ENCODE results near the gene IRF4. TPM values are rescaled to one million over a fixed set of nuclear protein-coding genes. Genes with fewer than 3 reads are reported as not detected.

IRF4 gene
- total RNA-seq, 1 experiment from 2014 or later: not detected

- intact Hi-C loops (cut with micrococcal nuclease; ENCODE audit: unreplicated experiment): no loop called here
- peaks cover 14% of the 10 kb centered on the region for H3K27me3 Mint-ChIP-seq (ENCODE audit: unreplicated experiment)
Observed at GRCh38 chr6:379410-380181, 12.0 kb upstream of the IRF4 start.

DNA sequence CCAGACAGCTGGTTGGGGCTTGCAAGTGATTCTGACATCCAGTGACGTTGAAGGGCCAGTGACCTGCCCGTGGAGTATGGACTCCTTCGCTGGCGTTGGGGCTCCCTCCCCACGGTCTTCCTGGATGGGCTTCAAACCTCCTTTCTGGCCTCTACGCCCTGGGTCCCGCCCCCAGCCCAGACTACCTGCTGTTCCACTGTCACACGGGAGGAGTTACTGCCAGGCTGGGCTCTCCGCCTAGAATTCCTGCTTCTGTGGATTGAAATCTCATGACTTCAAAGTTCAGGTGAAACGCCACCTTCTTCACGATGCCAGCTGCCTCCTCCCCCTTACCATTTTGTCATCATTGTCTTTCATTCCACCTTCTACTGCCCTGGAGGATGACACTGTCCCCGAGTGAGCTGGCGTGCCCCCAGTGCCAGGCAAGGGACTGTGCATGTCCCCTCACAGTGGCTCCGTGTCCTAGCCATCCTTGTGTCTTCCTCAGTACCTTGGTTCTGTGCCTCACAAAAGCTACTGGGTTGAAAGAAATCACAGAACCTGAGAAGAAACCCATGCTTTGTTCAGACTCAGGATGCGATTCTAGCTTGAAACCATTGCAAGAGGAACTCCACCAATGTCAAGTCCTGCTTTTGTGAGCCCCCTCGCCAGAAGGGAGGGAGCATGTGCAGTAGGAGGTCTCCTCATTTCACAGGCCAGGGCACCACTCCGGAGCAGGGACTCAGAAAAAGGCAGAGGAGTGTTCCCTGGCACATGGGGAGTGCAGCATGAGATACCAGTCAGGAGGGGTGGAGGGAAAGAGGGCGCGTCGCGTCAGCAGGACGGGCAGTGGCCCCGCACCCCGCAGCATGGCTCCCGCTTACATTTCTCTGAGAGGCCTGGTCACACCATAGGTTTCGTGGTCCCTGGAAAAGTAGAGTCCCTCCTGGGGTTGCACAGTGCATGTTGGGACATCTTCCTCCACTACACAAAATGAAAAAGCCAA lies 11.0 kb upstream of the IRF4 start:
- BruUV-seq (replicated peaks): no TSS peak
- intact Hi-C loops (cut with micrococcal nuclease; ENCODE audit: unreplicated experiment): no loop called here
- H3K36me3 Mint-ChIP-seq (ENCODE audit: insufficient read depth, unreplicated experiment): no peaks in the 10 kb centered on the region
- peaks cover 7% of the 10 kb centered on the region for H3K9me3 Mint-ChIP-seq (ENCODE audit: low read depth, unreplicated experiment)
- no peak overlapping the region for H3K27ac Mint-ChIP-seq (ENCODE audit: unreplicated experiment)
- TF ChIP-seq, protein P1, sequence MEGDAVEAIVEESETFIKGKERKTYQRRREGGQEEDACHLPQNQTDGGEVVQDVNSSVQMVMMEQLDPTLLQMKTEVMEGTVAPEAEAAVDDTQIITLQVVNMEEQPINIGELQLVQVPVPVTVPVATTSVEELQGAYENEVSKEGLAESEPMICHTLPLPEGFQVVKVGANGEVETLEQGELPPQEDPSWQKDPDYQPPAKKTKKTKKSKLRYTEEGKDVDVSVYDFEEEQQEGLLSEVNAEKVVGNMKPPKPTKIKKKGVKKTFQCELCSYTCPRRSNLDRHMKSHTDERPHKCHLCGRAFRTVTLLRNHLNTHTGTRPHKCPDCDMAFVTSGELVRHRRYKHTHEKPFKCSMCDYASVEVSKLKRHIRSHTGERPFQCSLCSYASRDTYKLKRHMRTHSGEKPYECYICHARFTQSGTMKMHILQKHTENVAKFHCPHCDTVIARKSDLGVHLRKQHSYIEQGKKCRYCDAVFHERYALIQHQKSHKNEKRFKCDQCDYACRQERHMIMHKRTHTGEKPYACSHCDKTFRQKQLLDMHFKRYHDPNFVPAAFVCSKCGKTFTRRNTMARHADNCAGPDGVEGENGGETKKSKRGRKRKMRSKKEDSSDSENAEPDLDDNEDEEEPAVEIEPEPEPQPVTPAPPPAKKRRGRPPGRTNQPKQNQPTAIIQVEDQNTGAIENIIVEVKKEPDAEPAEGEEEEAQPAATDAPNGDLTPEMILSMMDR (IDR thresholded peaks at IDR 0.05; ENCODE audit: unreplicated experiment): no peak
- CTCF ChIA-PET: no interaction called here
- no peaks in the 10 kb centered on the region for H3K4me1 Mint-ChIP-seq (ENCODE audit: low read depth, unreplicated experiment)
- DNase-seq: no peak
- peaks cover 21% of the 10 kb centered on the region for H3K27me3 Mint-ChIP-seq (ENCODE audit: unreplicated experiment)
- H3K4me3 Mint-ChIP-seq (ENCODE audit: low read depth, unreplicated experiment): no peak overlapping the region

More at GRCh38 chr6:379410-380181, 12.0 kb upstream of the IRF4 start:
- BruUV-seq (replicated peaks): no TSS peak
- TF ChIP-seq, protein P1 (IDR thresholded peaks at IDR 0.05; ENCODE audit: unreplicated experiment): no peak
- DNase-seq: no peak
- H3K27ac Mint-ChIP-seq (ENCODE audit: unreplicated experiment): no peak overlapping the region
- no peaks in the 10 kb centered on the region for H3K36me3 Mint-ChIP-seq (ENCODE audit: insufficient read depth, unreplicated experiment)
- CTCF ChIA-PET: no interaction called here
- H3K9me3 Mint-ChIP-seq (ENCODE audit: low read depth, unreplicated experiment): peaks cover 7% of the 10 kb centered on the region
- no peaks in the 10 kb centered on the region for H3K4me1 Mint-ChIP-seq (ENCODE audit: low read depth, unreplicated experiment)
- no peak overlapping the region for H3K4me3 Mint-ChIP-seq (ENCODE audit: low read depth, unreplicated experiment)

DNA sequence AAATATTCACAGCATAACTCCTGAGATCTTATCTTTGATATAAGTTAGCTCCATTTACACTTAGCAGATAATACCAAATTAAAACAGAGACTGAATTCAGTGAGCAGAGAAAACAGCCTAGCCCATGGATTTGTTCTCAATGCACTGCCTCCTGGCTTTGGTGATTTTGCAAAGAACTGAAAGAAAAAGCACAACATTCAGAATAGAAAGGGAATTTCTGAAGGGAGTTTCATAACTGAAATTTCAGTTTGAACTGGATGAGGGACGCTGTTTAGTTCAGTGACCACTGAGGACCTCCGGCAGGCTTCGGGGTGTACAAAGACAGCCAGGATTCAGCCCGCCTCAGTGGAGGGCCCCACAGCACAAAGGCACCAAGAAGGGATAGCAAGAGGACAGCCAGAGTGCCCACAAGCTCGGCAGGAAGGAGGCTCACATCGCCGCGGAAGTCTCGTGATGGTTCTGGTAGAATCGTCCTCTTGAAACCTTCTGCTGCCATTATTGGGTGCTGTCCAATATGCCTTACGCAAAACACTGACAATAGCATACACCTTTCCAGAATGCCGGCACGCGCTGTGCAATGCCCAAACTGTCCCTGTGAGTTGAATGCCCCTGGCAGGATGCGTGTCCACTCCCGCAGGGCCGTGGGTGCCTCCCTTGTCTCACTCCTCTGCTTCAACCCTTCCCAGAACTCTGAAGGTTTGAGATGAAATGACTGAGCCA lies 9.7 kb upstream of the IRF4 start:
- Mint-ChIP-seq H3K27me3 (ENCODE audit: unreplicated experiment) (peaks cover 21% of the 10 kb centered on the region), H3K36me3 (ENCODE audit: insufficient read depth, unreplicated experiment) (no peaks in the 10 kb centered on the region), H3K27ac (ENCODE audit: unreplicated experiment) (no peak overlapping the region), H3K4me3 (ENCODE audit: low read depth, unreplicated experiment) (no peak overlapping the region), H3K9me3 (ENCODE audit: low read depth, unreplicated experiment) (peaks cover 6% of the 10 kb centered on the region), H3K4me1 (ENCODE audit: low read depth, unreplicated experiment) (no peaks in the 10 kb centered on the region)
- DNase-seq: no peak
- BruUV-seq (replicated peaks): no TSS peak
- CTCF ChIA-PET: no interaction called here
- intact Hi-C loops (cut with micrococcal nuclease; ENCODE audit: unreplicated experiment): no loop called here
- TF ChIP-seq, protein P1 (IDR thresholded peaks at IDR 0.05; ENCODE audit: unreplicated experiment): no peak

Measured in Calu3 (cell line).